ENCODE data around the gene OR5AU1. TPM values are rescaled to one million over a fixed set of nuclear protein-coding genes. Genes with fewer than 3 reads are reported as not detected.
"Not testable (repeated sequence)": the region's sequence is repeated elsewhere in the genome, so short reads cannot be mapped to it uniquely, and the experiment has no call there.

The OR5AU1 gene
- total and polyA plus RNA-seq, 7 donors: 0.32 TPM; not detected in 6

GRCh38 chr14:21162081-21162480, 6.2 kb upstream of the OR5AU1 start:
- Histone ChIP-seq H3K4me3 (no peak overlapping the region), H3K27ac (no peak overlapping the region), H3K36me3 (ENCODE audit: insufficient read depth in 1 of 2, low read depth in 1 of 2) (no peaks in the 10 kb centered on the region), H3K27me3 (ENCODE audit: insufficient read depth in 3 of 3, low read length in 2 of 3) (no peaks in the 10 kb centered on the region), H3K4me1 (no peaks in the 10 kb centered on the region), H3K9me3 (no peaks in the 10 kb centered on the region)
- ATAC-seq (no peak), DNase-seq (no peak)
- TF ChIP-seq CTCF (IDR thresholded peaks at IDR 0.05): no peak
- intact Hi-C loops (cut with DNase I): no loop called here
- 71 to 74% (median 74%) methylated on average over 5 of the region's 5 CpGs for WGBS, 3 donors

GRCh38 chr14:21160061-21160610, 4.3 kb upstream of the OR5AU1 start:
- Histone ChIP-seq H3K27me3 (ENCODE audit: insufficient read depth in 3 of 3, low read length in 2 of 3) (peaks cover 0 to 6% (median 0%) of the 10 kb centered on the region in 3 donors), H3K9me3 (no peaks in the 10 kb centered on the region), H3K36me3 (ENCODE audit: insufficient read depth in 1 of 2, low read depth in 1 of 2) (no peaks in the 10 kb centered on the region), H3K4me3 (no peak overlapping the region), H3K4me1 (no peaks in the 10 kb centered on the region), H3K27ac (no peak overlapping the region)
- DNase-seq: no peak
- TF ChIP-seq CTCF (IDR thresholded peaks at IDR 0.05): no peak
- 65 to 70% (median 70%) methylated on average over 4 of the region's 4 CpGs for WGBS, 3 donors
- ATAC-seq: no peak
- intact Hi-C loops (cut with DNase I): no loop called here

GRCh38 chr14:21158175-21158574, 2.3 kb upstream of the OR5AU1 start:
- intact Hi-C loops (cut with DNase I); H3K27ac ChIP-seq; DNase-seq; ATAC-seq; H3K36me3 ChIP-seq (ENCODE audit: insufficient read depth in 1 of 2, low read depth in 1 of 2); H3K4me1 ChIP-seq; H3K9me3 ChIP-seq; H3K4me3 ChIP-seq: not testable (repeated sequence)
- 0 to 19% (median 17%) methylated on average over 1 of the region's 1 CpG for WGBS, 3 donors
- H3K27me3 ChIP-seq (ENCODE audit: insufficient read depth in 3 of 3, low read length in 2 of 3): peaks cover 0 to 11% (median 0%) of the 10 kb centered on the region in 3 donors

- H3K27ac ChIP-seq: no peak overlapping the region
- 79 to 90% (median 89%) methylated on average over 4 of the region's 4 CpGs for WGBS, 3 donors
- H3K36me3 ChIP-seq (ENCODE audit: insufficient read depth in 1 of 2, low read depth in 1 of 2): no peaks in the 10 kb centered on the region
- intact Hi-C loops (cut with DNase I): no loop called here
- TF ChIP-seq CTCF (IDR thresholded peaks at IDR 0.05): no peak
- no peaks in the 10 kb centered on the region for H3K4me1 ChIP-seq
- ATAC-seq: no peak
- H3K9me3 ChIP-seq: peaks cover 6% of the 10 kb centered on the region
- H3K27me3 ChIP-seq (ENCODE audit: insufficient read depth in 3 of 3, low read length in 2 of 3): peaks cover 0 to 2% (median 0%) of the 10 kb centered on the region in 3 donors
- DNase-seq: no peak
- H3K4me3 ChIP-seq: no peak overlapping the region
Measured at GRCh38 chr14:21149641-21150367, 6.1 kb downstream of the OR5AU1 start.

- intact Hi-C loops (cut with DNase I): no loop called here
- no peaks in the 10 kb centered on the region for H3K4me1 ChIP-seq
- DNase-seq: no peak
- H3K27me3 ChIP-seq (ENCODE audit: insufficient read depth in 3 of 3, low read length in 2 of 3): no peaks in the 10 kb centered on the region
- no peak overlapping the region for H3K4me3 ChIP-seq
- H3K36me3 ChIP-seq (ENCODE audit: insufficient read depth in 1 of 2, low read depth in 1 of 2): no peaks in the 10 kb centered on the region
- H3K27ac ChIP-seq: no peak overlapping the region
- no peak for ATAC-seq
- no peak for TF ChIP-seq CTCF (IDR thresholded peaks at IDR 0.05)
- peaks cover 6% of the 10 kb centered on the region for H3K9me3 ChIP-seq
Measured at GRCh38 chr14:21145437-21145836, 10.4 kb downstream of the OR5AU1 start.

Data from psoas muscle (tissue), 8 donors.